Sigmoid colon (tissue), 4 donors: Measurements from ENCODE around the gene DEFB132.

Source experiments
- CTCF ChIP-seq, 4 experiments: fragments of 450-650 bp in 3 of 4; fragments of 200-600 bp in 1 of 4; IDR thresholded peaks; one replicate each; pipeline ENCODE4 v1.5.1; 2016 to 2019; ENCODE audit warnings: antibody characterized with exemption in 4 of 4, mild to moderate bottlenecking in 3 of 4, moderate library complexity in 2 of 4
- EP300 ChIP-seq, 4 donors: sonication (generic); formaldehyde crosslinking; IDR thresholded peaks; one replicate each; pipeline ENCODE4 v1.6.1; 2017; ENCODE audit warnings: antibody characterized with exemption in 4 of 4
- POLR2A ChIP-seq, 2 donors: fragments of 450-650 bp; IDR thresholded peaks; one replicate each; pipeline ENCODE4 v1.6.1; 2016; ENCODE audit warnings: antibody characterized with exemption in 2 of 2, mild to moderate bottlenecking in 2 of 2, moderate library complexity in 2 of 2

GRCh38 chr20:284172-284571 is 26.6 kb downstream of the DEFB132 start:
- TF ChIP-seq CTCF (IDR thresholded peaks at IDR 0.05) = no peak
- no peak for TF ChIP-seq POLR2A (IDR thresholded peaks at IDR 0.05)
- no peak for TF ChIP-seq EP300 (IDR thresholded peaks at IDR 0.05)
